H1 (cell line): ENCODE results near the gene PDE9A. TPM values are rescaled to one million over a fixed set of nuclear protein-coding genes. Genes with fewer than 3 reads are reported as not detected.

Experiments used
- CTCF ChIA-PET: fragments of 300-600 bp; sonication (Branson Sonifier 250); formaldehyde crosslinking; loops from one replicate; lab custom pipeline; 2021; ENCODE audit not compliant: partially characterized antibody; lab: Charles Lee
- POLR2A ChIA-PET: fragments of 300-600 bp; sonication (Branson Sonifier 250); formaldehyde crosslinking; loops from one replicate; lab custom pipeline; 2021; ENCODE audit warnings: inconsistent platforms; ENCODE audit not compliant: partially characterized antibody; lab: Charles Lee
- DNase-seq, 2 experiments: peaks; one replicate each; pipeline versions ENCODE4 v3.0.0 to v3.0.0-alpha.2; 2010 to 2022; ENCODE audit warnings: low spot score in 2 of 2, low read depth in 1 of 2, mixed read lengths in 1 of 2
- FAIRE-seq: peaks from 2 replicates; lab custom pipeline; 2011; peaks lifted over from hg19 to GRCh38; lab: Jason Lieb, UNC
- H2AFZ ChIP-seq: 2 replicates; pipeline ENCODE4 v1.8.1; 2012; ENCODE audit warnings: low read length, inconsistent platforms
- H2AK5ac ChIP-seq: 2 replicates; pipeline ENCODE4 v1.6.1; 2013; ENCODE audit warnings: low read depth, low read length
- H2BK120ac ChIP-seq: replicated peaks from 2 replicates; pipeline ENCODE3; 2013; ENCODE audit warnings: low read depth, low read length, inconsistent platforms
- H2BK12ac ChIP-seq: 2 replicates; pipeline ENCODE4 v1.6.1; 2013; ENCODE audit warnings: low read depth, low read length
- H2BK15ac ChIP-seq: 2 replicates; pipeline ENCODE4 v1.6.1; 2013; ENCODE audit warnings: low read length
- H2BK20ac ChIP-seq: 2 replicates; pipeline ENCODE4 v1.6.1; 2013; ENCODE audit warnings: low read length
- H2BK5ac ChIP-seq: 2 replicates; pipeline ENCODE4 v1.6.1; 2013; ENCODE audit warnings: low read depth, low read length
- H3K14ac ChIP-seq: 2 replicates; pipeline ENCODE4 v1.6.1; 2013; ENCODE audit warnings: inconsistent platforms; ENCODE audit not compliant: insufficient read length
- H3K18ac ChIP-seq: 2 replicates; pipeline ENCODE4 v1.6.1; 2013; ENCODE audit warnings: low read length; ENCODE audit errors: extremely low read depth
- H3K23ac ChIP-seq: 2 replicates; pipeline ENCODE4 v1.6.1; 2013; ENCODE audit warnings: inconsistent platforms; ENCODE audit not compliant: insufficient read length
- H3K23me2 ChIP-seq: 2 replicates; pipeline ENCODE4 v1.6.1; 2013; ENCODE audit warnings: low read depth, low read length
- H3K27ac ChIP-seq: 2 replicates; pipeline ENCODE4 v1.6.1; 2011; ENCODE audit warnings: low read depth, low read length, inconsistent platforms
- H3K27me3 ChIP-seq, 4 experiments: replicated peaks in 1 of 4; 1 replicate in 1 of 4; 2 replicates in 3 of 4; pipeline versions ENCODE4 v1.6.1 to v1.8.1; 2011 to 2013; ENCODE audit warnings: low read length in 3 of 4, mild to moderate bottlenecking in 3 of 4, inconsistent platforms in 2 of 4, mixed read lengths in 2 of 4, moderate library complexity in 1 of 4; ENCODE audit not compliant: control insufficient read depth in 3 of 4, insufficient read depth in 3 of 4; ENCODE audit errors: extremely low read depth in 1 of 4
- H3K36me3 ChIP-seq, 4 experiments: 2 replicates each; pipeline versions ENCODE4 v1.6.1 to v1.8.1; 2011 to 2013; ENCODE audit warnings: mild to moderate bottlenecking in 4 of 4, low read length in 3 of 4, moderate library complexity in 2 of 4, control low read depth in 1 of 4, inconsistent platforms in 1 of 4; ENCODE audit not compliant: insufficient read depth in 4 of 4, control insufficient read depth in 2 of 4
- H3K4ac ChIP-seq: replicated peaks from 2 replicates; pipeline ENCODE3; 2013; ENCODE audit warnings: low read length, low read depth, mixed read lengths, inconsistent platforms; ENCODE audit not compliant: insufficient read length
- H3K4me1 ChIP-seq, 4 experiments: replicated peaks in 1 of 4; 1 replicate in 1 of 4; 2 replicates in 3 of 4; pipeline versions ENCODE4 v1.6.1 to v1.8.1; 2011 to 2013; ENCODE audit warnings: low read length in 3 of 4, inconsistent platforms in 2 of 4, mixed read lengths in 1 of 4; ENCODE audit not compliant: insufficient read depth in 4 of 4, control insufficient read depth in 3 of 4
- H3K4me2 ChIP-seq, 2 experiments: 2 replicates each; pipeline versions ENCODE4 v1.6.1 to v1.8.1; 2011 to 2013; ENCODE audit warnings: low read depth in 2 of 2, low read length in 2 of 2, control low read depth in 1 of 2, inconsistent platforms in 1 of 2, mild to moderate bottlenecking in 1 of 2; ENCODE audit not compliant: insufficient read depth in 1 of 2
- H3K4me3 ChIP-seq, 4 experiments: fragments of 200-600, 300-600 bp in 1 of 4; sonication (generic), shearing (Covaris generic), sonication (Bioruptor Twin) in 1 of 4; 2 replicates each; pipeline versions ENCODE4 v1.5.1 to v1.8.1; 2011 to 2016; ENCODE audit warnings: low read length in 4 of 4, low read depth in 3 of 4, control low read depth in 2 of 4, inconsistent platforms in 2 of 4, mild to moderate bottlenecking in 2 of 4, mixed read lengths in 1 of 4, moderate library complexity in 1 of 4; ENCODE audit not compliant: insufficient read depth in 2 of 4; ENCODE audit errors: extremely low read depth in 1 of 4
- H3K56ac ChIP-seq: replicated peaks from 2 replicates; pipeline ENCODE3; 2013; ENCODE audit warnings: low read depth, mild to moderate bottlenecking, mixed read lengths, low read length, inconsistent platforms; ENCODE audit not compliant: insufficient read length
- H3K79me1 ChIP-seq: 2 replicates; pipeline ENCODE4 v1.6.1; 2013; ENCODE audit warnings: low read depth, low read length, control low read depth
- H3K79me2 ChIP-seq, 2 experiments: 2 replicates each; pipeline versions ENCODE4 v1.6.1 to v1.8.1; 2012 to 2013; ENCODE audit warnings: low read length in 2 of 2, mild to moderate bottlenecking in 2 of 2, inconsistent platforms in 1 of 2; ENCODE audit not compliant: insufficient read depth in 2 of 2, control insufficient read depth in 1 of 2
- H3K9ac ChIP-seq, 4 experiments: replicated peaks in 1 of 4; 1 replicate in 1 of 4; 2 replicates in 3 of 4; pipeline versions ENCODE4 v1.6.1 to v1.8.1; 2011 to 2013; ENCODE audit warnings: low read depth in 3 of 4, low read length in 3 of 4, control low read depth in 2 of 4, mild to moderate bottlenecking in 2 of 4, moderate library complexity in 2 of 4, inconsistent platforms in 1 of 4; ENCODE audit errors: extremely low read depth in 1 of 4
- H3K9me3 ChIP-seq, 2 experiments: 2 replicates each; pipeline versions ENCODE4 v1.6.1 to v1.8.1; 2012 to 2013; ENCODE audit warnings: mild to moderate bottlenecking in 2 of 2, moderate library complexity in 2 of 2, control low read depth in 1 of 2, inconsistent platforms in 1 of 2, low read depth in 1 of 2, low read length in 1 of 2, mixed read lengths in 1 of 2; ENCODE audit not compliant: insufficient read depth in 2 of 2
- H4K20me1 ChIP-seq, 2 experiments: replicated peaks in 1 of 2; 2 replicates each; pipeline versions ENCODE3 to v1.8.1; 2011 to 2013; ENCODE audit warnings: inconsistent platforms in 2 of 2, low read length in 2 of 2, mild to moderate bottlenecking in 1 of 2; ENCODE audit not compliant: insufficient read depth in 2 of 2, control insufficient read depth in 1 of 2
- H4K5ac ChIP-seq: 2 replicates; pipeline ENCODE4 v1.6.1; 2013; ENCODE audit warnings: low read length, low read depth, mixed read lengths, inconsistent platforms; ENCODE audit not compliant: insufficient read length
- H4K8ac ChIP-seq: 2 replicates; pipeline ENCODE4 v1.8.0; 2013; ENCODE audit warnings: mild to moderate bottlenecking, moderate library complexity, low read length, inconsistent platforms; ENCODE audit not compliant: insufficient read depth; ENCODE audit errors: extremely low read depth
- H4K91ac ChIP-seq: replicated peaks from 2 replicates; pipeline ENCODE3; 2013; ENCODE audit warnings: low read length, mixed read lengths, inconsistent platforms; ENCODE audit not compliant: insufficient read length
- BACH1 ChIP-seq: IDR thresholded peaks from 2 replicates; pipeline ENCODE4 v1.6.1; 2012; ENCODE audit warnings: low read length, improper control_type of control experiment
- CHD2 ChIP-seq: IDR thresholded peaks from 2 replicates; pipeline ENCODE4 v1.6.1; 2012; ENCODE audit warnings: low read length, improper control_type of control experiment
- E2F6 ChIP-seq: IDR thresholded peaks from 2 replicates; pipeline ENCODE4 v1.6.1; 2012; ENCODE audit warnings: inconsistent platforms
- EP300 ChIP-seq, 2 experiments: IDR thresholded peaks; 1 replicate in 1 of 2; 2 replicates in 1 of 2; pipeline ENCODE4 v1.6.1; 2011 to 2012; ENCODE audit warnings: low read depth in 2 of 2, low read length in 2 of 2, mild to moderate bottlenecking in 2 of 2, borderline replicate concordance in 1 of 2, inconsistent platforms in 1 of 2, moderate library complexity in 1 of 2
- FOSL1 ChIP-seq: IDR thresholded peaks from 2 replicates; pipeline ENCODE4 v1.6.1; 2011; ENCODE audit warnings: mild to moderate bottlenecking, low read depth, low read length, moderate library complexity; ENCODE audit not compliant: insufficient read depth
- KDM4A ChIP-seq: IDR thresholded peaks from one replicate; pipeline ENCODE4 v1.7.1; 2012; ENCODE audit warnings: low read depth, mild to moderate bottlenecking, moderate library complexity, low read length, inconsistent platforms; ENCODE audit not compliant: severe bottlenecking
- MAFK ChIP-seq: IDR thresholded peaks from 2 replicates; pipeline ENCODE4 v1.6.1; 2012; ENCODE audit warnings: low read depth, mild to moderate bottlenecking, improper control_type of control experiment, low read length
- NRF1 ChIP-seq: IDR thresholded peaks from 2 replicates; pipeline ENCODE4 v1.6.1; 2011; ENCODE audit warnings: mild to moderate bottlenecking, low read depth, low read length, improper control_type of control experiment
- POLR2AphosphoS5 ChIP-seq: IDR thresholded peaks from 2 replicates; pipeline ENCODE4 v1.6.1; 2011; ENCODE audit warnings: low read depth, low read length
- POU5F1 ChIP-seq: IDR thresholded peaks from 2 replicates; pipeline ENCODE4 v1.6.1; 2011; ENCODE audit warnings: low read depth, mild to moderate bottlenecking, low read length, moderate library complexity
- RBBP5 ChIP-seq: IDR thresholded peaks from 2 replicates; pipeline ENCODE4 v1.7.1; 2012; ENCODE audit warnings: low read depth, mild to moderate bottlenecking, inconsistent platforms, low read length, moderate library complexity, borderline replicate concordance
- SAP30 ChIP-seq: fragments of 300-600 bp; sonication (generic); IDR thresholded peaks from 2 replicates; pipeline ENCODE4 v1.7.1; 2012; ENCODE audit warnings: low read length, moderate library complexity, mild to moderate bottlenecking, inconsistent platforms; ENCODE audit not compliant: insufficient read depth, insufficient replicate concordance
- TAF1 ChIP-seq: IDR thresholded peaks from 2 replicates; pipeline ENCODE4 v1.6.1; 2011; ENCODE audit warnings: mild to moderate bottlenecking, low read depth, low read length
- YY1 ChIP-seq: IDR thresholded peaks from 2 replicates; pipeline ENCODE4 v1.6.1; 2011; ENCODE audit warnings: low read depth, mild to moderate bottlenecking, low read length
- WGBS, 2 experiments: shearing (Covaris generic) in 1 of 2; methylation state at CpG; one replicate each; pipeline versions ENCODE4 v1.1.6 to v1.1.7; 2013 to 2015; ENCODE audit warnings: low lambda C conversion rate in 2 of 2, mixed read lengths in 2 of 2, inconsistent platforms in 1 of 2, low coverage in 1 of 2, missing lambda C conversion rate in 1 of 2; ENCODE audit not compliant: insufficient replicate concordance in 2 of 2, insufficient coverage in 1 of 2, insufficient read length in 1 of 2; ENCODE audit errors: extremely low coverage in 1 of 2, missing lambda C conversion rate in 1 of 2; 5-methylcytosine and 5-hydroxymethylcytosine counted together
- polyA plus RNA-seq, 7 experiments: library from polyadenylated mRNA; depleted of rRNA in 3 of 7; stranded (reverse) in 5 of 7; unstranded in 2 of 7; fragments of >200 nt in 5 of 7; fragments of 200-250 nt in 2 of 7; gene quantifications; 1 replicate in 5 of 7; 2 replicates in 1 of 7; 4 replicates in 1 of 7; pipeline versions ENCODE4 v1.2.1 to v1.2.3, GENCODE V29; 2011 to 2013; ENCODE audit warnings: missing spikeins in 2 of 7, mixed read lengths in 2 of 7
- total RNA-seq: library from RNA; stranded (reverse); fragmentation: NEBNext Ultra II Directional; extraction: Animal tissue kit (Norgen Biotek cat#: 25700); gene quantifications from 2 replicates; pipeline ENCODE4 v1.2.1, GENCODE V29; 2021

Gene PDE9A
- total and polyA plus RNA-seq, 2 of the 8 experiments (the other 6 are each of a cell fraction or from before 2014, with no cell fraction given) = 39.2 to 45.9 TPM

DNA sequence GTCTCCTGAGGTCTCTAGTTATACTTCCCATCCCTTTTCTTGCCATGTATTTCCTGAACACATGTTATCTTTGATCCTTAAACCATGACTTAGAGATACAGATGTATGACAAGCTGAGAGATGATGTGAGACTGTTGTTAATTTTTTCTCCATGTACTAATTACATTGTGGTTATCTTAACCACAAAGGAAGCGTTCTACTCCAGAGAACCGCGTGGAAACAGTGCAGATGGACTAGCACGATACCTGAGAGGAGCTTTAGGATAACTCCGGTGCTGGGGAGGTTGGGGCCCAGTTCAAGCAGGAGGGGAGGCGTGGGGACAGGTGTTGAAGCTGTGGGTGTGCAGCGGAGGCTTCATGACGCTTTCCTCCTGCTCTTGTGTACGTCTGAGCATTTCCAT is 17.5 kb downstream of the PDE9A start:
- Histone ChIP-seq H3K9me3 (no peaks in the 10 kb centered on the region), H3K9ac (0 out of 7 replicates have a peak overlapping the region, but pooled peaks of 1 of the 4 experiments have one; percentile 23), H4K91ac (no peak overlapping the region), H2BK15ac (no peak overlapping the region), H2BK5ac (no peak overlapping the region), H3K14ac (no peak overlapping the region), H4K20me1 (peaks cover 9 to 40% of the 10 kb centered on the region in 2 experiments), H3K27ac (no peak overlapping the region), H3K79me1 (peaks cover 8% of the 10 kb centered on the region; the same call in 1 of the 2 replicates), H4K5ac (no peak overlapping the region)
- DNase-seq = no peak
- 92% methylated on average over 9 of the region's 9 CpGs; no CpG with 5 or more reads in 1 of the 2 experiments for WGBS, 2 experiments
- CTCF ChIA-PET = interaction anchor here (0.8 to 2.4 kb wide), 2 partner anchors 16 to 78 kb away, joined by 3 to 9 read pairs; no protein-coding TSS in a partner anchor
- POLR2A ChIA-PET = no interaction called here
- TF ChIP-seq E2F6 = no peak
- no peak for TF ChIP-seq YY1
- TF ChIP-seq NRF1 = no peak
- TF ChIP-seq FOSL1 = no peak
- TF ChIP-seq POLR2AphosphoS5 = no peak
- no peak for TF ChIP-seq RBBP5
- no peak for TF ChIP-seq KDM4A
- TF ChIP-seq TAF1 = no peak
- no peak for TF ChIP-seq SAP30
- TF ChIP-seq BACH1 = no peak
- no peak for TF ChIP-seq CHD2
- no peak for TF ChIP-seq POU5F1
- no peak for TF ChIP-seq MAFK
- TF ChIP-seq EP300 (IDR thresholded peaks at IDR 0.05; ENCODE audit: borderline replicate concordance in 1 of 2, low read depth in 2 of 2, low read length in 2 of 2) = no peak
- TF ChIP-seq, all 59 proteins: peak for 0
- H3K36me3 ChIP-seq = peaks cover 0 to 11% (median 1%) of the 10 kb centered on the region in 4 experiments; a peak in 4 of 8 replicates
- peaks cover 4 to 55% of the 10 kb centered on the region in 2 experiments; a peak in 3 of 4 replicates for H3K79me2 ChIP-seq
- no peak overlapping the region for H2BK120ac ChIP-seq
- H3K56ac ChIP-seq = no peak overlapping the region
- H3K27me3 ChIP-seq = no peaks in the 10 kb centered on the region
- no peak overlapping the region; the same call in 1 of the 2 replicates for H4K8ac ChIP-seq
- peaks cover 2 to 48% (median 27%) of the 10 kb centered on the region in 4 experiments for H3K4me1 ChIP-seq
- H2AK5ac ChIP-seq = no peak overlapping the region
- H3K18ac ChIP-seq = no peak overlapping the region
- H3K4ac ChIP-seq = no peak overlapping the region
- H2BK20ac ChIP-seq = no peak overlapping the region
- no peak overlapping the region for H2BK12ac ChIP-seq
- peaks cover 10% of the 10 kb centered on the region for H3K23me2 ChIP-seq
- H3K4me3 ChIP-seq = no peak overlapping the region
- no peak for FAIRE-seq
- no peak overlapping the region for H3K4me2 ChIP-seq
- H2AFZ ChIP-seq = no peak overlapping the region
- no peak overlapping the region for H3K23ac ChIP-seq
